Ovary (tissue), 3 donors: ENCODE data around the gene TCF25.

Experiments
- CTCF ChIP-seq, 3 donors: fragments of 450-650 bp in 2 of 3; fragments of 200-600 bp in 1 of 3; IDR thresholded peaks; one replicate each; pipeline versions ENCODE4 v1.5.1 to v1.8.0; 2016 to 2022; ENCODE audit warnings: antibody characterized with exemption in 3 of 3, mild to moderate bottlenecking in 1 of 3
- EP300 ChIP-seq: sonication (generic); formaldehyde crosslinking; IDR thresholded peaks from one replicate; pipeline ENCODE4 v1.6.1; 2017; ENCODE audit warnings: antibody characterized with exemption
- donor health status: DM: no; HTN: no; CAD: no.

DNA sequence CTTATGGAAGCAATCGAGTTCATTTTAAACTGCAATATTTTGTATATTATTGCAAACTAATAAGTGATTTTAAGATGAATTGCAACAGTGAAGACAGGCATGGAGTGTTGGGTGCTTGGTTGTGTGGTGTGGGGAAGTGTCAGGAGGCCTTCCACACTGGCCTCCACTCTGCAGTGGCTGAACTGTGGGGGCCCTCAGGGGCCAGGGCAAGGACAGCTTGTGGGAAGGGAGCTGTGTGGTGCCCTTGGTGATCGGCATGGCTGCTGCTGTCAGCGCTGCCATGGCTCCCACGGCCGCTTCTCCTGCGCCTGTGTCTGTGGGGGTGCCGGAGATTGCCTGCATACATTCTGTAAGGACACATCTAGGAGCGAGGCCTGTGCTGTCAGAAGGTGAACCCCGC lies 19.2 kb downstream of the TCF25 start:
- TF ChIP-seq CTCF (IDR thresholded peaks at IDR 0.05) (no peak), EP300 (no peak)
